Muscle layer of colon (tissue), 2 donors: ENCODE data around the gene NTN1.
"Not testable (repeated sequence)": the region's sequence is repeated elsewhere in the genome, so short reads cannot be mapped to it uniquely, and the experiment has no call there.

Experiments
- H3K27ac ChIP-seq: one replicate; pipeline ENCODE4 v1.7.0; 2013; ENCODE audit warnings: low read depth, mild to moderate bottlenecking, low read length, moderate library complexity
- H3K27me3 ChIP-seq, 2 donors: one replicate each; pipeline ENCODE4 v1.7.0; 2013; ENCODE audit warnings: low read length in 2 of 2, mild to moderate bottlenecking in 2 of 2; ENCODE audit not compliant: insufficient read depth in 2 of 2, control insufficient read depth in 1 of 2
- H3K36me3 ChIP-seq: one replicate; pipeline ENCODE4 v1.7.0; 2013; ENCODE audit warnings: mild to moderate bottlenecking, low read length; ENCODE audit not compliant: insufficient read depth
- H3K4me1 ChIP-seq: one replicate; pipeline ENCODE4 v1.7.0; 2013; ENCODE audit warnings: mild to moderate bottlenecking, low read length; ENCODE audit not compliant: insufficient read depth
- H3K4me3 ChIP-seq, 2 donors: one replicate each; pipeline ENCODE4 v1.7.0; 2013; ENCODE audit warnings: low read length in 2 of 2, low read depth in 1 of 2, mild to moderate bottlenecking in 1 of 2, moderate library complexity in 1 of 2
- H3K9ac ChIP-seq: one replicate; pipeline ENCODE4 v1.7.0; 2013; ENCODE audit warnings: low read length
- H3K9me3 ChIP-seq: one replicate; pipeline ENCODE4 v1.7.0; 2013; ENCODE audit warnings: mild to moderate bottlenecking, low read length
- donor health status: abdominal sarcoma.
- donor health status: Adenocarcinoma of cecum.

NTN1 gene

DNA sequence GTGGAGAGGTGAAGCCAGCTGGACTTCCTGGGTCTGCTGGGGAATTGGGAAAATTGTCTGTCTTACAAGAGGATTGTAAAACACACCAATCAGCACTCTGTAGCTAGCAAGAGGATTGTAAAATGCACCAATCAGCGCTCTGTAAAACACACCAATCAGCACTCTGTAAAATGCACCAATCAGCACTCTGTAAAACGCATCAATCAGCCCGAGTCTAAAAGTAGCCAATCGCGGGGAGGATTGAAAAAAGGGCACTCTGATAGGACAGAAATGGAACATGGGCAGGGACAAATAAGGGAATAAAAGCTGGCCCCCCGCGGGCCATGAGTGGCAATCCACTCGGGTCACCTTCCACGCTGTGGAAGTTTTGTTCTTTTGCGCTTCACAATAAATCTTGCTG lies 130.4 kb downstream of the NTN1 start:
- not testable (repeated sequence) for H3K4me1 ChIP-seq, H3K36me3 ChIP-seq, H3K9ac ChIP-seq, H3K4me3 ChIP-seq, H3K27ac ChIP-seq, H3K9me3 ChIP-seq, H3K27me3 ChIP-seq

DNA sequence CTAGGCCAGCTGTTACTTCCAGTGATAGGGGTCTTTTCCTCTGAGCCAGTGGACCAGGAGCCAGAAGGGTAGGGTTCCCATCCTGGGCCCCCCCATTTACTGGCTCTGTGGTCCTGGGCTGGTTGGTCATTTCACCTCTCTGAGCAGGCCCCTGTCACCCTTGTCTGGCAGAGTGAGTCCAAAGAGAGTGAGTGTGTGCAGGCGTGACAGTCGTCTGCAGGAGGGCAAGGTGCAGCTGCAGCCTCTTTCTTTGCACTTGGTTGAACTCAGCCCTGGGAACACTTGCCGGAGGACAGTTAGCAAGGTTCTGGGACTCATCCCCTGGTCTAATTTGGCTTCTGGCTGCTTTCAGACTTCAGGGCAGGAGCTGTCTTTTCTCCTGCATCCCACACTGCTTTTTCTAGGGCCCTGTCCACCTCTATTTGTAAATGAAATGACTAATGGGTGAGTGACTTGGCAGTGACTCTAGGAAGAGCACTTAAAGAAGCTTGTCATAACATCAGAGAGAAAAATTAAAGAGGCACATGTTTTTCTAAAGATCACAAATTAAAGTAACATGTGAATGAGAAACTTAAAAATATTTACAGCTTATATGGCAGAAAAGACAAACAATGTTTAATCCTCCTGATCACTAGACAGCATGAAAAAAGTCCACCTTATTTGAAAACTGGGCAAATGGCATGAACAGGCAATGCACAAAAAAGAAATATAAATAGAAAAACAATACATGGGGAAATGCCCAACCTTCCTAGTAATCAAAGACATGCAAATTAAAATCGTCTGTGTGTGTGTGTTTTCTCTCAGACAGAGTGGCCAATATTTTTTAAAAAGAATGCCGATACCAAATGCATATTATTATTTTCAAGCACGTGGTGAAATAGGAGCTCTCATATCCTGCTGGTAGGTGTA lies 137.5 kb downstream of the NTN1 start:
- peaks cover 14% of the 10 kb centered on the region for H3K4me1 ChIP-seq
- H3K9me3 ChIP-seq = peaks cover 4% of the 10 kb centered on the region
- no peaks in the 10 kb centered on the region for H3K36me3 ChIP-seq
- no peak overlapping the region for H3K4me3 ChIP-seq
- no peaks in the 10 kb centered on the region for H3K27me3 ChIP-seq
- H3K27ac ChIP-seq = no peak overlapping the region
- H3K9ac ChIP-seq = no peak overlapping the region

DNA sequence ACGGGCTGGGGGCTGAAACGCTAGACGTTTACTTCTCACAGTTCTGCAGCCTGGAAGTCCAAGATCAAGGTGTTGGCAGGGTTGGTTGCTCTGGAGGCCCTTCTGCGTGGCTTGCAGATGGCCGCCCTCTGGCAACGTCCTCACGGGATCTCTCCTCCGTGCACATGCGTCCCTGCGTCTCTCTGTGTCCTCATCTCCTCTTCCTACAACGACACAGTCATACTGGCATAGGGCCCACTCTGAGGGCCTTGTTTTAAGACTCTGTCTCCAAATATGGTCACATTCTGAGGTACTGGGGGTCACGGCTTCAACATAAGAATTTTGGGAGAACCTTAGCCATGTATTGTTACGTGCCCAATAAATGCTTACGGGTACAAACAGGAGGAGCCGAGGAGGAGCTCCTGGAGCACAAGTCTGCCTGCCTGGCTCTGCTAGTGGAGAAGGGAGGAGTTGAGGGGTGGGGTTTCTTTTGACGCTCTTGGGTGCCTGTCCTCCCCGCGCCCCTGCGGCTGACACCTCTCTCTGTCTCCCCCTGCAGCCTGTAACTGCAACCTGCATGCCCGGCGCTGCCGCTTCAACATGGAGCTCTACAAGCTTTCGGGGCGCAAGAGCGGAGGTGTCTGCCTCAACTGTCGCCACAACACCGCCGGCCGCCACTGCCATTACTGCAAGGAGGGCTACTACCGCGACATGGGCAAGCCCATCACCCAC lies 141.1 kb downstream of the NTN1 start:
- Histone ChIP-seq H3K9me3 (peaks cover 4% of the 10 kb centered on the region), H3K9ac (no peak overlapping the region), H3K4me3 (no peak overlapping the region), H3K36me3 (no peaks in the 10 kb centered on the region), H3K27me3 (no peaks in the 10 kb centered on the region), H3K27ac (no peak overlapping the region), H3K4me1 (peaks cover 12% of the 10 kb centered on the region)

- Histone ChIP-seq H3K27ac (no peak overlapping the region), H3K9ac (no peak overlapping the region), H3K4me3 (no peak overlapping the region), H3K36me3 (no peaks in the 10 kb centered on the region), H3K27me3 (no peaks in the 10 kb centered on the region), H3K4me1 (no peaks in the 10 kb centered on the region), H3K9me3 (no peaks in the 10 kb centered on the region)
Measured at GRCh38 chr17:9166788-9167187, 145.5 kb downstream of the NTN1 start.

DNA sequence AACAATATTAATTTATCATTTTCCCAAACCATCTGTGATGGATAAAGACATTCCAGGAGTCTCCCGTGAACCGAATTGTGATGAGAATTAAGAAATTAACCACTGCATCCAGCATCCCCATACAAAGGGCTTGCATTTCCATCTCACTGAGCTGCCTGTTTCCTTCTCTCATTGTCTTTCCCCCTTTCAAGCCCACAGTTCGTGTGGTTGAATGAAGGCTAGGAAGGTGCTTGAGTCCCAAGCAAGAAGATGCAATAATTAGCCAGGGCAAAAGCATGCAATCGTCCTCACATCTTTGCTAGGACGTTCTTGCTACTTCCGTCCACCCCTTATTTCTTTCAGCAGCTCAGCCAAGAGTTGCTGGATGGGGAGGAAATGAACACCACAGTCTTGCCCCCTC lies 146.1 kb downstream of the NTN1 start:
- no peaks in the 10 kb centered on the region for H3K9me3 ChIP-seq
- H3K27me3 ChIP-seq = no peaks in the 10 kb centered on the region
- no peak overlapping the region for H3K27ac ChIP-seq
- no peaks in the 10 kb centered on the region for H3K36me3 ChIP-seq
- H3K4me3 ChIP-seq = no peak overlapping the region
- H3K4me1 ChIP-seq = no peaks in the 10 kb centered on the region
- H3K9ac ChIP-seq = no peak overlapping the region

DNA sequence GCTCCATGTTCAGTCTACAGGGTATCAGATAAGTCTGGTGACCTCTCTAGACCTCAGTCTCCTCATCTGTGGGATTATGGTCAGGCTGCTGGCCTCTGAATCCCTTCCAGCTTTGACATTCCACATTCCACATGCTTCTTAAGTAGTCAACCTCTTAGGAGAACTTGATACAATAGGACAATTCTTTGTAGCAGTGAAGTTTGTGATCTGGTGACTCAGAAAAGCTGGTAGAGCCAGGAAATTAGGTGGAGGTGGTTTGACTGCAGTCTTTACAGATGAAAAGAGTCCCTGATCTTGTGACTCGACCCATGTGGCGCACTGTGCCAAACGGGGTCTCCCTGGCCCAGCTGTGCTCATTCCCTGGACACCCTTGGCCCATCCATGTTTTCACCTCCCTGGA lies 147.8 kb downstream of the NTN1 start:
- Histone ChIP-seq H3K27me3 (no peaks in the 10 kb centered on the region), H3K4me3 (no peak overlapping the region), H3K9ac (no peak overlapping the region), H3K36me3 (no peaks in the 10 kb centered on the region), H3K4me1 (no peaks in the 10 kb centered on the region), H3K9me3 (no peaks in the 10 kb centered on the region), H3K27ac (no peak overlapping the region)

DNA sequence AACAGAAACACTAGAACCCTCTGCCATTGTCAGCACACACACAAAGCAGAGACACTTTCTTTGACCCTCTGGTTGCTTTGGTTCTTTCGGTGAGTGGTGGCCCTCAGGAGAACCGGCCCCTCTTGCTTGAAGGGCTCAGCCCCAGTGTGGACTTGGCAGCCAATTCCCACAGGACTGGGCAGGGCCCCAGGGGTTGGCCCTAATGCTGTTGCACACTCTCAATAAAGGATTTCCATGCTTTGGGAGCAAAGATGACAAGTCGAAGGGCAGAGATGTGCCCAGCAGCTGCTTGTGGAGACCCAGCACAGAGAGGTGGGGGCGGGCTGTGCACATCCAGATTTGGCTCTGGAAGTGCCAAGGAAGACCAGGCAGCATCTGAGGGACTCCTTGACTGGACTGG lies 149.0 kb downstream of the NTN1 start:
- Histone ChIP-seq H3K4me3 (no peak overlapping the region), H3K4me1 (peaks cover 7% of the 10 kb centered on the region), H3K9ac (no peak overlapping the region), H3K9me3 (no peaks in the 10 kb centered on the region), H3K27me3 (no peaks in the 10 kb centered on the region), H3K36me3 (no peaks in the 10 kb centered on the region), H3K27ac (no peak overlapping the region)

- no peak overlapping the region for H3K27ac ChIP-seq
- no peaks in the 10 kb centered on the region for H3K9me3 ChIP-seq
- H3K4me1 ChIP-seq = peaks cover 8% of the 10 kb centered on the region
- H3K27me3 ChIP-seq = no peaks in the 10 kb centered on the region
- no peaks in the 10 kb centered on the region for H3K36me3 ChIP-seq
- no peak overlapping the region for H3K4me3 ChIP-seq
- no peak overlapping the region for H3K9ac ChIP-seq
Measured at GRCh38 chr17:9170853-9171252, 149.5 kb downstream of the NTN1 start.

GRCh38 chr17:9173386-9173983 lies 152.2 kb downstream of the NTN1 start:
- no peak overlapping the region for H3K27ac ChIP-seq
- H3K9me3 ChIP-seq = no peaks in the 10 kb centered on the region
- peaks cover 8% of the 10 kb centered on the region for H3K4me1 ChIP-seq
- H3K4me3 ChIP-seq = no peak overlapping the region
- H3K9ac ChIP-seq = no peak overlapping the region
- no peaks in the 10 kb centered on the region for H3K27me3 ChIP-seq
- no peaks in the 10 kb centered on the region for H3K36me3 ChIP-seq

DNA sequence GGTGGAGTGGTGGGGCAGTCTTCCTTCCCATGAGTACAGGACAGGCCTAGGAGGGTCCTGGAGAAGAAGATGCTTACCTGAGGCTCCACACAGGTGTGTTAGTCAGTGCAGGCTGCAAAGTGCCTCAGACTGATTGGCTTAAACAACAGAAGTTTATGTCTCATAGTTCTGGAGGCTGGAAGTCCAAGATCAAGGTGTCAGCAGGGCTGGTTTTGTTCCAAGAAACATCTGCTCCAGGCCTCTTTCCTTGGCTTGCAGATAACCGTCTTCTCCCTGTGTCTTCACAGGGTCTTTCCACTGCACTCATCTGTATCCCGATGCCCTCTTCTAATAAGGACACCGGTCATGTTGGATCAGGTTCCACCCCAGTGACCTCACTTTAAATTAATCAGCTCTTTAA lies 153.0 kb downstream of the NTN1 start:
- no peaks in the 10 kb centered on the region for H3K9me3 ChIP-seq
- no peaks in the 10 kb centered on the region for H3K36me3 ChIP-seq
- H3K9ac ChIP-seq = no peak overlapping the region
- H3K27me3 ChIP-seq = no peaks in the 10 kb centered on the region
- no peak overlapping the region for H3K4me3 ChIP-seq
- peaks cover 8% of the 10 kb centered on the region for H3K4me1 ChIP-seq
- no peak overlapping the region for H3K27ac ChIP-seq

DNA sequence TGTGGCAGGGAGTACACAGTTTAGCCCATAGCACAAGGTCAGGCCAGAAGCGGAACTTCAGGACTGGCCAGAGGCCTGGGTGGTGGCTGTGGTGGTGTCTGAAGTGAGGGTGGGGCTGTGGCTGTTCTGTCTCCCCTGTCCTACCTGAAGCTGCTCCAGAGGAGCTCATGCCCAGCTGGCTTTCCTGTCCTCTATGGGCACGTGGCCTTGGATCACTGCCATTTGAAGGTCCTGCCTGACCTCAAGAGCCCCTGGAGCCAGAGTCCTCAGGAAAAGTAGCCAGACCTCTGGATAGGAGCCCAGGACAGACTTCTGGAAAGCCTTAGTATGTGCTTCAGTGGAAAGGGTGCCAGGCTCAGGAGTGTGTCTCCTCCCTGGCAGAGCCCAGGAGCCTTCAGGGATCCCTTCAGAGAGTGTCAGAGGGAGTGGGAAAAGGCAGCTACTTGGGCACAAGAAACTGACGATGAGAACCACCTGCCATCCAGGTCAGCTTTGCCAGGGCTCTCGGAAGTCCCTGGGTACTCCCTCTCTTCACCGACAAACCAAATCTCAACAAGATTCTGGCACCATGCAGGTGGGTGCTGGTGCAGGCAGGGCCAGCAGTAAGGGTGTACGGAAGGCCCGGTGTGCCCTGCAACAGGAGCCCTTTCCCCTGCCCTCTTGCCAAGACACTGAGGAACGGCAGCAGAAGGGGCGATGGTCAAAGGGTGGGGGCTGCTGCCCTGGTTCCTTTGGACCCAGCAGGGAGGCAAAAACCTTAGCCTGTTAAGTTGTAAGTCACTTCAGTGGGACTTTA lies 153.7 kb downstream of the NTN1 start:
- H3K27me3 ChIP-seq = no peaks in the 10 kb centered on the region
- no peak overlapping the region for H3K27ac ChIP-seq
- no peak overlapping the region for H3K4me3 ChIP-seq
- H3K9ac ChIP-seq = no peak overlapping the region
- H3K9me3 ChIP-seq = no peaks in the 10 kb centered on the region
- H3K4me1 ChIP-seq = peaks cover 8% of the 10 kb centered on the region
- H3K36me3 ChIP-seq = no peaks in the 10 kb centered on the region
